Measurements from ENCODE around the gene SF3B3.
"Not testable (repeated sequence)": the region's sequence is repeated elsewhere in the genome, so short reads cannot be mapped to it uniquely, and the experiment has no call there.

SF3B3 gene

DNA sequence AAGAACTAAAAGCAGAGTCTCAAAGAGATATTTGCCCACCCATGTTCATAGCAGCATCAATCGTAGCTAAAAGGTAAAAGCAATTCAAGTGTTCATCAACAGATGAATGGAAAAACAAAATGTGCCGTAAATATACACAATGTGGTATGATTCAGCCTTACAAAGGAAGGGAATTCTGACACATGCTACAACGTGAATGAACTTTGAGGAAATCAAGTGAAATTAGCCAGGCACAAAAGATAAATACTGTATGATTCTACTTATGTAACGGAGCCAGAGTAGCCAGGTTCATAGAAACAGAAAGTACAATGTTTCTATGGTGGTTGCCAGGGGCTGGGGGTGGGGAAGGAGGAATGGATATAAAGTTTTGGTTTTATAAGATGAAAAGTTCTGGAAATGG is 64.9 kb downstream of the SF3B3 start:
- 93 to 95% methylated on average over 4 of the region's 4 CpGs for WGBS, 2 experiments
- Histone ChIP-seq H3K27ac (ENCODE audit: insufficient read depth, low read depth, low read length, poor library complexity, severe bottlenecking) (no peak overlapping the region), H3K36me3 (ENCODE audit: control insufficient read depth, insufficient read depth, low read length) (no peaks in the 10 kb centered on the region), H3K4me3 (ENCODE audit: insufficient read depth, low read depth, low read length) (no peak overlapping the region), H3K4me1 (ENCODE audit: control insufficient read depth, insufficient read depth, low read length) (no peaks in the 10 kb centered on the region), H3K27me3 (ENCODE audit: control insufficient read depth, insufficient read depth, low read length, poor library complexity, severe bottlenecking) (no peaks in the 10 kb centered on the region), H3K9me3 (ENCODE audit: control insufficient read depth, low read length) (no peaks in the 10 kb centered on the region)

DNA sequence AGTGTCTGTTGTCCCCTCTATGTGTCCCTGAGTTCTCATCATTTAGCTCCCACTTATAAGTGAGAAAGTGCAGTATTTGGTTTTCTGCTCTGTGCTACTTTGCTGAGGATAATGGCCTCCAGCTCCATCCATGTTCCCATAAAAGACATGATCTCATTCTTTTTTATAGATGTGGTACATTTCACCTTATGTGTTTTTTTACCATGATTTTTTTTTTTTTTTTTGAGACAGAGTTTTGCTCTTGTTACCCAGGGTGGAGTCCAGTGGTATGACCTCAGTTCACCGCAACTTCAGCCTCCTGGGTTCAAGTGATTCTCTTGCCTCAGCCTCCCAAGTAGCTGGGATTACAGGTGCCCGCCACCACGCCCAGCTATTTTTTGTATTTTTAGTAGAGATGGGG is 65.8 kb downstream of the SF3B3 start:
- WGBS, 2 experiments: 96 to 98% methylated on average over 3 of the region's 3 CpGs

DNA sequence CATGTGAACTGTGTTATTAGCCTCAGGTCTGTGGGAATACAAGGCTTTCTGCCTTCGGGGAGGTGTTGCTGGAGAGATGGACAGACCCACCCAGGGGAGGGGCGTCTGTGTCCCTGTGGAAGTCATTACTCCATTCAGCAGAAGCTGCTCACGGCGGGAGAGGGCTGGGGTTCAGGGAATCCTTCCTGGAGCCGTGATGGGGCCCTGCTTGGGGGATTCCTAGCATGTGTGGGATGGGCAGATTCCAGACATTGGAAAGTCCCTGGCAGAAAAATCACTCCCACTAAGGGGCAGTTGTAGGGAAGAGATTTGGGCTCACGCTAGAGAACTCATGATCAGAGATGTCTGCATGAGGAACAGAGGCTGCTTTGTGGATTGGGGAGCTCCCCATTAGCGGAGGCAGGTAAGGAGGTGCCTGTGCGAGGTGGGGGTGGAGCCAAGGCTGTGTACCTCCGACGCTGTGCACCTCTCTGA is 66.4 kb downstream of the SF3B3 start:
- no peak overlapping the region for H3K4me3 ChIP-seq (ENCODE audit: insufficient read depth, low read depth, low read length)
- H3K27ac ChIP-seq (ENCODE audit: insufficient read depth, low read depth, low read length, poor library complexity, severe bottlenecking): no peak overlapping the region
- no peaks in the 10 kb centered on the region for H3K36me3 ChIP-seq (ENCODE audit: control insufficient read depth, insufficient read depth, low read length)
- no peaks in the 10 kb centered on the region for H3K4me1 ChIP-seq (ENCODE audit: control insufficient read depth, insufficient read depth, low read length)
- H3K27me3 ChIP-seq (ENCODE audit: control insufficient read depth, insufficient read depth, low read length, poor library complexity, severe bottlenecking): no peaks in the 10 kb centered on the region
- WGBS, 2 experiments: 67 to 76% methylated on average over 10 of the region's 10 CpGs
- no peaks in the 10 kb centered on the region for H3K9me3 ChIP-seq (ENCODE audit: control insufficient read depth, low read length)

More for the DNA sequence above, 65.8 kb downstream of the SF3B3 start:
- not testable (repeated sequence) for H3K4me1 ChIP-seq (ENCODE audit: control insufficient read depth, insufficient read depth, low read length); H3K4me3 ChIP-seq (ENCODE audit: insufficient read depth, low read depth, low read length); H3K9me3 ChIP-seq (ENCODE audit: control insufficient read depth, low read length); H3K27ac ChIP-seq (ENCODE audit: insufficient read depth, low read depth, low read length, poor library complexity, severe bottlenecking); H3K27me3 ChIP-seq (ENCODE audit: control insufficient read depth, insufficient read depth, low read length, poor library complexity, severe bottlenecking); H3K36me3 ChIP-seq (ENCODE audit: control insufficient read depth, insufficient read depth, low read length)

DNA sequence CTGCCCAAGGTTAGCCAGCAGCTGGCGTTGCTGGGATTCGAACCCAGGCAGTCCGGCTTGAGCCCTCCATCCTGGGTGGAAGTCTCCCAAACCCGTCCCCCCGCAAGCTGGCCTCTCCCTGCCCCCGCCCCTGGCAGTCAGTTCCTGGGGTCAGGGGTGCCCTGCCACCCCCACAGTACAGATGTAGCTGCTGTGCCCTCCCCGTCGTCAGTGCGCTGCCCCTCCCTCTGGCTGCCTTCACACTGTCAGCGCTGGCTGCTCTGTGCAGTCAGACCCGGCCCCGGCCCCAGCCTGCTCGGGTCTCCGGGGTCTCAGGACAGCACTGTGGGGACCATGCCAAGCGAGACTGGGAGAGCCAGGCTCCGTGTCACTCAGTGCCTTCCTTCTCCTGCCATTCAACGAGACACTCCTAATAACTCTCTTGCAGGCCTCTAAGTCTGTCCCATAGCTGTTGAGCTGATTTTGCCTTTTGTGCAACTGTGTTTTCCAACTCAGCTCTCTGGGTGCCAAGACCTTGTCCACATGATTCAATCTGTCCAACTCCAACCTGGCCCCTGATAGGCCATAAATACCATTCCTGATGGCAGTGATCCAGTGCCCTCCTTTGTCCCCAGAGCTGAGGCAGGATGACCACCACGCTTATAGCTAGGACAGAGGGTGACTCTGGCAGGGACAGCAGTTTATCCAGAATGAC is 67.3 kb downstream of the SF3B3 start:
- H3K4me1 ChIP-seq (ENCODE audit: control insufficient read depth, insufficient read depth, low read length): no peaks in the 10 kb centered on the region
- no peaks in the 10 kb centered on the region for H3K9me3 ChIP-seq (ENCODE audit: control insufficient read depth, low read length)
- H3K36me3 ChIP-seq (ENCODE audit: control insufficient read depth, insufficient read depth, low read length): no peaks in the 10 kb centered on the region
- no peak overlapping the region for H3K27ac ChIP-seq (ENCODE audit: insufficient read depth, low read depth, low read length, poor library complexity, severe bottlenecking)
- H3K27me3 ChIP-seq (ENCODE audit: control insufficient read depth, insufficient read depth, low read length, poor library complexity, severe bottlenecking): no peaks in the 10 kb centered on the region
- H3K4me3 ChIP-seq (ENCODE audit: insufficient read depth, low read depth, low read length): no peak overlapping the region
- WGBS, 2 experiments: 90% methylated on average over 18 of the region's 18 CpGs

DNA sequence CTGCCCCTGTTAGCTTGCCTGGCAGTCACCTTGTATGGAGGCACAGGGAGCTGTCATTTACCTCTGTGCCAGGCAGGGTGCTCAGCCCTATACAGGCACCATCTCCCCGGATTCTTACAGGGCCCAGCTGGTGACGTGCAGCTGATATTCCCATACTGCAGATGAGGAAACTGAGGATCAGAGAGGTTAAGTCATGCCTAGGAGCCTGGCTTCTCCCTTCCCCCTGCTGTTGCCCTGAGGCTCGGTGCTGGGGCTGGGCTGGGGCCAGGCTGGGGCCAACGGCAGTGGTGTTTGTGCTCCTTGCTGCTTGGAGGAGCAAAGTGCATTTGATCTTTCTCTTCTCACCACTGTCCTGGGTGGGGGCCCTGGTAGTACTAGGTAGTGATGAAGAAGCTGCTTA is 68.0 kb downstream of the SF3B3 start:
- Histone ChIP-seq H3K9me3 (ENCODE audit: control insufficient read depth, low read length) (no peaks in the 10 kb centered on the region), H3K36me3 (ENCODE audit: control insufficient read depth, insufficient read depth, low read length) (no peaks in the 10 kb centered on the region), H3K27me3 (ENCODE audit: control insufficient read depth, insufficient read depth, low read length, poor library complexity, severe bottlenecking) (no peaks in the 10 kb centered on the region), H3K4me3 (ENCODE audit: insufficient read depth, low read depth, low read length) (no peak overlapping the region), H3K4me1 (ENCODE audit: control insufficient read depth, insufficient read depth, low read length) (no peaks in the 10 kb centered on the region), H3K27ac (ENCODE audit: insufficient read depth, low read depth, low read length, poor library complexity, severe bottlenecking) (no peak overlapping the region)
- 89 to 90% methylated on average over 4 of the region's 4 CpGs for WGBS, 2 experiments

DNA sequence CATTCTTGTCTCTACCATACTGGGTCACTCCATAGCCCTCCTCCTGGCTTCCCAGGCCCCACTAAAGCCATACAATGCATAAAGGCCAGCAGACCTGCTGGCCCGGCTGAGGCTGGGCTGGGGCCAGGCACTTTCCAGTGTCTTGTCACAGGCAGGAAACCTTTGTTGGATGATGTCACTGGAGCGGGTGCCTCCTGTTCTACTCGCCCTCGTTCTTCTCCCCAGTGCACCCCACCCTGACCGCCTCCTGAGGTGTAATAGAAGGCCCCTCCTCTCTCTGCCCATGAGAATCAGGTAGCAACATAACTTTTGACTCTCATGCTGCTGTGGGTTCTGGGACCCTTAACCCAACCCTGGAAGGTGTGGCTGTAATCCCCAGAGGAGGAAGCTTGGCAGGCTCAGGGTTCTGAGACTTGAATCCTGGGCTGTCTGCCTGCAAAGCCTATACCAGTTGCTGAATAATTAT is 68.5 kb downstream of the SF3B3 start:
- no peaks in the 10 kb centered on the region for H3K9me3 ChIP-seq (ENCODE audit: control insufficient read depth, low read length)
- H3K4me3 ChIP-seq (ENCODE audit: insufficient read depth, low read depth, low read length): no peak overlapping the region
- no peak overlapping the region for H3K27ac ChIP-seq (ENCODE audit: insufficient read depth, low read depth, low read length, poor library complexity, severe bottlenecking)
- H3K27me3 ChIP-seq (ENCODE audit: control insufficient read depth, insufficient read depth, low read length, poor library complexity, severe bottlenecking): no peaks in the 10 kb centered on the region
- H3K36me3 ChIP-seq (ENCODE audit: control insufficient read depth, insufficient read depth, low read length): no peaks in the 10 kb centered on the region
- H3K4me1 ChIP-seq (ENCODE audit: control insufficient read depth, insufficient read depth, low read length): no peaks in the 10 kb centered on the region
- 76 to 78% methylated on average over 5 of the region's 5 CpGs for WGBS, 2 experiments

DNA sequence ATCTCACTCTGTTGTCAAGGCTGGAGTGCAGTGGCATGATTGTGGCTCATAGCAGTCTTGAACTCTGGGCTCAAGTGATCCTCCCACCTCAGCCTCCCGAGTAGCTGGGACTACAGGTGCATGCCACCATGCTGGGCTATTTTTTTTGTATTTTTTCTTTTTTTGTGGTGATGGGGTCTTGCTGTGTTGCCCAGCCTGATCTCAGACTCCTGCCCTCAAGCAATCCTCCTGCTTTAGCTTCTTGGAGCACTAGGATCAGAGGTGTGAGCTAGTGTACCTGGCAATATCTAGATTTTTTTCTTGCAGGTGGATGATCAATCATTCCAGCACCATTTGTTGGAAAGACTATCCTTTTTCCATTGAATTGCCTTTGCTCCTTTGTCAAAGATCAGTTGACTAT is 69.9 kb downstream of the SF3B3 start:
- Histone ChIP-seq H3K9me3 (ENCODE audit: control insufficient read depth, low read length) (no peaks in the 10 kb centered on the region), H3K27me3 (ENCODE audit: control insufficient read depth, insufficient read depth, low read length, poor library complexity, severe bottlenecking) (no peaks in the 10 kb centered on the region), H3K27ac (ENCODE audit: insufficient read depth, low read depth, low read length, poor library complexity, severe bottlenecking) (no peak overlapping the region), H3K4me3 (ENCODE audit: insufficient read depth, low read depth, low read length) (no peak overlapping the region), H3K36me3 (ENCODE audit: control insufficient read depth, insufficient read depth, low read length) (no peaks in the 10 kb centered on the region), H3K4me1 (ENCODE audit: control insufficient read depth, insufficient read depth, low read length) (no peaks in the 10 kb centered on the region)
- 85 to 87% methylated on average over 1 of the region's 1 CpG for WGBS, 2 experiments

DNA sequence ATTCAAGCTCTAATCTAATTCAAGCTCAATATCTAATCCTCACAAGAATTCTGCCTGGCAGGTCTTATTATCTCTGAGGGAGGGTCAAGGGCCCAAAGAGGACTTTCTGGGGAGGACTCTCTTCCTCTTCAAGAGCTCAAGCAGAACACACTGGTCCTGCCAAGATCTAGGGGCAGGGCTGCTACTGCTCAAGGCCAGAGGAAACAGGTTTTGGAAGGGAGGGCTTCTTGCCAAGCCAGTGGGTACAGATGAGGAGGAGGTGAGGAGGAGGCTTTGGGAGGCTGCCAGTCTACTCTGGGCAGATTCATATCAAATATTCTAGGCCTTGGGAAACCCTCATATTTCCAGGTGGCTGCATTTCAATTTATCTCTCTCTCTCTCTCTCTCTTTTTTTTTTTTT is 71.0 kb downstream of the SF3B3 start:
- no peaks in the 10 kb centered on the region for H3K27me3 ChIP-seq (ENCODE audit: control insufficient read depth, insufficient read depth, low read length, poor library complexity, severe bottlenecking)
- no peak overlapping the region for H3K4me3 ChIP-seq (ENCODE audit: insufficient read depth, low read depth, low read length)
- H3K27ac ChIP-seq (ENCODE audit: insufficient read depth, low read depth, low read length, poor library complexity, severe bottlenecking): no peak overlapping the region
- H3K4me1 ChIP-seq (ENCODE audit: control insufficient read depth, insufficient read depth, low read length): no peaks in the 10 kb centered on the region
- H3K9me3 ChIP-seq (ENCODE audit: control insufficient read depth, low read length): no peaks in the 10 kb centered on the region
- H3K36me3 ChIP-seq (ENCODE audit: control insufficient read depth, insufficient read depth, low read length): no peaks in the 10 kb centered on the region

DNA sequence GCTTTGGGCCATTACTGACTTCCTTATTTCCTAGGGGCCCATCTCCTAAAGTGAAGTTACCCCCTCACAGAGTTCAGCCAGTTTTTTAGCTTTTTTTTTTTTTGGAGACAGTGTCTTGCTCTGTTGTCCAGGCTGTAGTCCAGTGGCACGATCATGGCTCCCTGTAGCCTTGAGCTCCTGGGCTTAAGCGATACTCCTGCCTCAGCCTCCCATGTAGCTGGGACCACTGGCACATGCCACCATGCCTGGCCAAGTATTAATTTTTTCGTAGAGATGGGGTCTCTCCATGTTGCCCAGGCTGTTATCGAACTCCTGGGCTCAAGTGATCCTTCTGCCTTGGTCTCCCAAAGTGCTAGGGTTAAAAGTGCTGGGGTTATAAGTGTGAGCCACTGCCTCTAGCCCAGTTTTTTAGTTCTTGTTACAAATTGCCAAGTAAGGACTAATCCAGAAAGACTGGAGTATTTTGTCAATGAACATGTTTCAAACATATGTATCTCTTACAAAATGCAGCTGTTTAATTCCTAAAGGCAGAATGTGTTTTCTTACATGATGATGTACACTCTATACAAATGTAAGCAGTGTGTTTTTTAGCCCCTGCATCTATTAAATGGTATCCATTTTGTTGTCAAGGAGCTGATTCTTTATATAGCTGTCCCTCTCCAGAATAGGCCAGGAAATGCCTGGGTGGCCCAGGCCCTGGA is 73.7 kb downstream of the SF3B3 start:
- Histone ChIP-seq H3K4me1 (ENCODE audit: control insufficient read depth, insufficient read depth, low read length) (no peaks in the 10 kb centered on the region), H3K27ac (ENCODE audit: insufficient read depth, low read depth, low read length, poor library complexity, severe bottlenecking) (no peak overlapping the region), H3K36me3 (ENCODE audit: control insufficient read depth, insufficient read depth, low read length) (no peaks in the 10 kb centered on the region), H3K27me3 (ENCODE audit: control insufficient read depth, insufficient read depth, low read length, poor library complexity, severe bottlenecking) (no peaks in the 10 kb centered on the region), H3K9me3 (ENCODE audit: control insufficient read depth, low read length) (no peaks in the 10 kb centered on the region), H3K4me3 (ENCODE audit: insufficient read depth, low read depth, low read length) (no peak overlapping the region)
- WGBS, 2 experiments: 93 to 95% methylated on average over 4 of the region's 4 CpGs

DNA sequence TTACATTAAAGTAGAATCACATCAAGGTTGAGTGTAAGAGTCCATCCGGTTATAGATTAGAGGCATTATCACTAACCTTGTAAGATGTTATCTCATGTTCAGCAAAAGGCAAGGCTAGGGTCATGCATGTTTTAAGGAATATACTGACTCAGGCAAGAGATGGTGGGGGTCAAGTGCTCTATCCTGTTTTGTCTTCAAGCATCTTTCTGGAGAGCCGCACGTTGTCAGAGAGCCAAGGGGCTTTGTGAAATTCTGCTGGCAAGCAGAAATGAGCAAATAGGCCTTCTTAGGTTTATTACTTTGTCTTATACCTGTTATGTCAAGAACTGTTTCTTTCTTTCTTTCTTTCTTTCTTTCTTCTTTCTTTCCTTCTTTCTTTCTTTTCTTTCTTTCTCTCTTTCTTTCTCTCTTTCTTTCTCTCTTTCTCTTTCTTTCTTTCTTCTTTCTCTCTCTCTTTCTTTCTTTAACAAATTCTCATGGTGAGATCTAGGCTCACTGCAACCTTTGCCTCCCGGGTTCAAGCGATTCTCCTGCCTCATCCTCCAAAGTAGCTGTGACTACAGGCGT is 75.4 kb downstream of the SF3B3 start:
- Histone ChIP-seq H3K27ac (ENCODE audit: insufficient read depth, low read depth, low read length, poor library complexity, severe bottlenecking) (no peak overlapping the region), H3K9me3 (ENCODE audit: control insufficient read depth, low read length) (no peaks in the 10 kb centered on the region), H3K36me3 (ENCODE audit: control insufficient read depth, insufficient read depth, low read length) (no peaks in the 10 kb centered on the region), H3K27me3 (ENCODE audit: control insufficient read depth, insufficient read depth, low read length, poor library complexity, severe bottlenecking) (no peaks in the 10 kb centered on the region), H3K4me1 (ENCODE audit: control insufficient read depth, insufficient read depth, low read length) (no peaks in the 10 kb centered on the region), H3K4me3 (ENCODE audit: insufficient read depth, low read depth, low read length) (no peak overlapping the region)
- WGBS, 2 experiments: 92 to 93% methylated on average over 6 of the region's 6 CpGs

Measured in ectodermal cell (in vitro differentiated cells).